Esophagus squamous epithelium (tissue), 5 donors: Measurements from ENCODE around the gene ACTR10. TPM values are rescaled to one million over a fixed set of nuclear protein-coding genes. Genes with fewer than 3 reads are reported as not detected.

Experiments
- DNase-seq: peaks from one replicate; lab custom pipeline; 2025; lab: John Stamatoyannopoulos, UW
- H3K27ac ChIP-seq, 4 donors: fragments of 200-600 bp; sonication (generic); one replicate each; pipeline ENCODE4 v1.5.1; 2016 to 2019; ENCODE audit warnings: mild to moderate bottlenecking in 1 of 4
- H3K27me3 ChIP-seq, 4 donors: fragments of 200-600 bp; sonication (generic); 1 replicate in 3 of 4; 2 replicates in 1 of 4; pipeline versions ENCODE4 v1.5.1 to v1.6.0; 2017 to 2021; ENCODE audit warnings: antibody characterized with exemption in 1 of 4
- H3K36me3 ChIP-seq, 3 donors: fragments of 200-600 bp; sonication (generic); one replicate each; pipeline ENCODE4 v1.5.1; 2016 to 2019
- H3K4me1 ChIP-seq, 3 donors: fragments of 200-600 bp; sonication (generic); one replicate each; pipeline ENCODE4 v1.5.1; 2017 to 2019
- H3K4me3 ChIP-seq, 4 donors: fragments of 200-600 bp; sonication (generic); 1 replicate in 3 of 4; 2 replicates in 1 of 4; pipeline ENCODE4 v1.5.1; 2016 to 2019; ENCODE audit warnings: mild to moderate bottlenecking in 2 of 4, moderate library complexity in 1 of 4
- H3K9me3 ChIP-seq, 3 donors: fragments of 200-600 bp; sonication (generic); one replicate each; pipeline ENCODE4 v1.5.1; 2016 to 2019
- POLR2A ChIP-seq, 4 donors: fragments of 450-650 bp; IDR thresholded peaks; one replicate each; pipeline ENCODE4 v1.6.1; 2017; ENCODE audit warnings: antibody characterized with exemption in 4 of 4, mild to moderate bottlenecking in 4 of 4, moderate library complexity in 3 of 4
- WGBS, 2 donors: methylation state at CpG; one replicate each; pipeline ENCODE4 v1.1.5; 2018; 5-methylcytosine and 5-hydroxymethylcytosine counted together
- intact Hi-C: fragments of 100-400 bp; cut with DNase I; formaldehyde crosslinking; loops from one replicate; pipeline ENCODE4 v1.15.0; 2022
- total RNA-seq, 4 donors: library from RNA; depleted of rRNA; stranded (reverse); fragments of >200 nt; gene quantifications; one replicate each; pipeline ENCODE4 v1.1.0, GENCODE V29; 2016
- TF ChIP-seq, protein P1 (sequence below), 6 experiments: fragments of 450-650 bp in 4 of 6; fragments of 200-600 bp in 2 of 6; sonication (generic) in 2 of 6; IDR thresholded peaks; one replicate each; pipeline ENCODE4 v1.5.1; 2016 to 2019; ENCODE audit warnings: antibody characterized with exemption in 6 of 6, mild to moderate bottlenecking in 4 of 6, moderate library complexity in 4 of 6
- donor health status: DM: yes; HTN: yes; CAD: no.

ACTR10 gene
- total RNA-seq, 4 donors from 2014 or later = 19.2 to 62.6 (median 39.4) TPM

DNA sequence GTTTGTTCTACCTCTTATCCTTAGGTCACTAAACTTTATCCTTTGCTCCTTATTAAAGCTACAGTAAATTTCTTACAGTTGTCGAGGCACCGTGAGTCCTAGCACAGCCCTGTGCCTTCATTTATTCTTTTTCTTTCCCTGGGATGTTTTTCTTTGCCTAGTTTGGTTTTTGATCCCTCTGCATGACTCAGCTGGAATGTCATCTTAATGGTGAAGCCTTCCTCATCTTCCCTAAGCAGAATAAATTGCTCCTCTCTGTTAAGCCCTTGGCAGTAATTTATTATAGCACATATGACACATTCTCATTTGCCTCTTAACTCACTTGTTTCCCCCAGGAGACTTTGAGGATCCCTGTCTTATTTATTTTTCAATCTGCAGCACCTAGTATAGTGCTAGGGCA lies 16.6 kb downstream of the ACTR10 start:
- intact Hi-C loops = no loop called here
- Histone ChIP-seq H3K27ac (no peak overlapping the region), H3K4me3 (no peak overlapping the region), H3K4me1 (no peaks in the 10 kb centered on the region), H3K9me3 (no peaks in the 10 kb centered on the region), H3K36me3 (peaks cover 0 to 95% (median 0%) of the 10 kb centered on the region in 3 donors), H3K27me3 (no peaks in the 10 kb centered on the region)
- WGBS, 2 donors = 82 to 93% methylated on average over 2 of the region's 2 CpGs
- DNase-seq = no peak
- TF ChIP-seq, protein P1, sequence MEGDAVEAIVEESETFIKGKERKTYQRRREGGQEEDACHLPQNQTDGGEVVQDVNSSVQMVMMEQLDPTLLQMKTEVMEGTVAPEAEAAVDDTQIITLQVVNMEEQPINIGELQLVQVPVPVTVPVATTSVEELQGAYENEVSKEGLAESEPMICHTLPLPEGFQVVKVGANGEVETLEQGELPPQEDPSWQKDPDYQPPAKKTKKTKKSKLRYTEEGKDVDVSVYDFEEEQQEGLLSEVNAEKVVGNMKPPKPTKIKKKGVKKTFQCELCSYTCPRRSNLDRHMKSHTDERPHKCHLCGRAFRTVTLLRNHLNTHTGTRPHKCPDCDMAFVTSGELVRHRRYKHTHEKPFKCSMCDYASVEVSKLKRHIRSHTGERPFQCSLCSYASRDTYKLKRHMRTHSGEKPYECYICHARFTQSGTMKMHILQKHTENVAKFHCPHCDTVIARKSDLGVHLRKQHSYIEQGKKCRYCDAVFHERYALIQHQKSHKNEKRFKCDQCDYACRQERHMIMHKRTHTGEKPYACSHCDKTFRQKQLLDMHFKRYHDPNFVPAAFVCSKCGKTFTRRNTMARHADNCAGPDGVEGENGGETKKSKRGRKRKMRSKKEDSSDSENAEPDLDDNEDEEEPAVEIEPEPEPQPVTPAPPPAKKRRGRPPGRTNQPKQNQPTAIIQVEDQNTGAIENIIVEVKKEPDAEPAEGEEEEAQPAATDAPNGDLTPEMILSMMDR (IDR thresholded peaks at IDR 0.05) = no peak
- no peak for TF ChIP-seq POLR2A (IDR thresholded peaks at IDR 0.05)

DNA sequence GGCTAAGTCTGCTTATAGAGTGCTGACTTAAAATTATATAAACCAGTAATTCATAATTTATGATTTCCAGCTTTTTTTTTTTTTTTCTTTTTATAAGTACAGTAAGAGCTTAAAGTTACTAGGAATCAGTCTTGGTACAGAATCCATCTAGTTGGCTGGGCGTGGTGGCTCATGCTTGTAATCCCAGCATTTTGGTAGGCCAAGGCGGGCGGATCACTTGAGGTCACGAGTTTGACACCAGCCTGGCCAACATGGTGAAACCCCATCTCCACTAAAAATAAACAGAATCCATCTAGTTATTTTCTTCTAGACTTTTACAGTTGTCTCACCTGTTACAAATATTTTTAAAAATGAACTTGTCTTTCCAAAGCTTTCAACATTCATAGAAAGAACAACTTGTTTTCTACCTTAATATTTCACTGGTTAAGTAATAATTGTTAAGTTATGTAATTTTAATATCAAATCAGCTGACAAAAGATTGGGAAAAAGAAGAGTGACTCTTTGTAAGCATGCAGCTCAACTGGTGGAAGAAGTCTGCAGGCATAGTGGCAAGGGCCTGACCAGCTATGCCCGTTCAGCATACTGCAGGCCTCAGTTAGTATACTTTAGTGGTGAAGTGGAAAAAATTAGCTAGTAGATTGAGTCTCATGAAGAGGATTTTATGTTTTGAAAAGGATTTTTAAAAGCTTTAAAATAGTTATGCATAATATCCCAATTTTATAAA lies 27.3 kb downstream of the ACTR10 start:
- DNase-seq = no peak
- TF ChIP-seq, protein P1 (IDR thresholded peaks at IDR 0.05) = no peak
- no peak for TF ChIP-seq POLR2A (IDR thresholded peaks at IDR 0.05)
- Histone ChIP-seq H3K36me3 (peaks cover 0 to 83% (median 8%) of the 10 kb centered on the region in 3 donors), H3K27me3 (no peaks in the 10 kb centered on the region), H3K9me3 (no peaks in the 10 kb centered on the region), H3K4me1 (no peaks in the 10 kb centered on the region), H3K4me3 (no peak overlapping the region), H3K27ac (no peak overlapping the region)
- WGBS, 2 donors = 91 to 94% methylated on average over 5 of the region's 5 CpGs
- intact Hi-C loops = no loop called here

DNA sequence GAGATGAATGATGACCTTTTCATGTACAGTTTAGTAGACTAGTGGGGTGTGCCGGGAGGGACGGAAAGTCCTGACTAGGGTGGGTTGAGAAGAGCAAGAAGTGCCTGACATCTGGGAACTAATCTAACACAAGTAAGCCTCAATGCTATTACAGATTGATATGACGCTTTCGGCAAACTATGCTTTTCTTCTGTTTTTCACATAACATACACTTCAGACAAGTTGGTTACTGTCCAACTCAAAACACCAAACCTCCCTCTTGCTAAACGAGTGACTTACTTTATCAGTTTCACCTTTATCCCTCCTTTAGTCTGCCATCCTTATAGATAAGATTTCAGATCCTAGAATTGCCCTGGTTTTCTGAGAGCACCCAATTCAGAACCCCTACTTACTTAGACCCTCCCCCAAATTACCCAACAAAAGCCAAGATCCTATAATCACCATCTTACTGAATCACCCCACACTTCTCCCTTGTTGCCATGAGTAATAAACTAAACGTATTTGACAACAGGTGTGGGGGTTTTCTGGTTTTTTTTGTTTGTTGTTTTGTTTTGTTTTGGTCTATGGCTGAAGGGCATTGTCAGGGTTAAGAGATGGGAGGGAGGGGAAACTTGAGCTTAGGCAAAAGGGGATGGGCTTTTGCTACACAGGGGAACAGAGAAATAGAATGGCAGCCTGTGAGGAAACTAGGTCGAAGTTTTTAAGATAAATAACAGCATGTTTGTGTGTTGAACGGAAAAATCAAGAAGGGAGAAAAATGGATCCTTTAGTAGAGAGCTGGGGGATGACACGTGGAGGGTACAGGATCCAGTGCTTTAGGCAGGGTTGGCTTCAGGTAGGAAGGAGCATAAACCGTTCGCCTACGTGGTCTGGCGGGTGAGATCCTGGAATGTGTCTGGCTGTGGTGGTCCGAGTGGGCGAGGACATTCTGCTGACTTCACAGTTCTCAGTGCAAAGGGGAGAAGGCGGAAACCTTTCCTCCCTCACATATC lies 38.6 kb downstream of the ACTR10 start:
- Histone ChIP-seq H3K27ac (peak overlapping the region; percentile 61 to 90 (median 84)), H3K4me3 (peak overlapping the region; percentile 36 to 68 (median 62)), H3K36me3 (peaks cover 0 to 13% (median 0%) of the 10 kb centered on the region in 3 donors), H3K27me3 (no peaks in the 10 kb centered on the region), H3K9me3 (no peaks in the 10 kb centered on the region), H3K4me1 (peaks cover 0 to 25% (median 1%) of the 10 kb centered on the region in 3 donors)
- 37 to 46% methylated on average over 16 of the region's 16 CpGs for WGBS, 2 donors
- no peak for DNase-seq
- no peak for TF ChIP-seq POLR2A (IDR thresholded peaks at IDR 0.05)
- TF ChIP-seq, protein P1 (IDR thresholded peaks at IDR 0.05) = no peak
- intact Hi-C loops = no loop called here

DNA sequence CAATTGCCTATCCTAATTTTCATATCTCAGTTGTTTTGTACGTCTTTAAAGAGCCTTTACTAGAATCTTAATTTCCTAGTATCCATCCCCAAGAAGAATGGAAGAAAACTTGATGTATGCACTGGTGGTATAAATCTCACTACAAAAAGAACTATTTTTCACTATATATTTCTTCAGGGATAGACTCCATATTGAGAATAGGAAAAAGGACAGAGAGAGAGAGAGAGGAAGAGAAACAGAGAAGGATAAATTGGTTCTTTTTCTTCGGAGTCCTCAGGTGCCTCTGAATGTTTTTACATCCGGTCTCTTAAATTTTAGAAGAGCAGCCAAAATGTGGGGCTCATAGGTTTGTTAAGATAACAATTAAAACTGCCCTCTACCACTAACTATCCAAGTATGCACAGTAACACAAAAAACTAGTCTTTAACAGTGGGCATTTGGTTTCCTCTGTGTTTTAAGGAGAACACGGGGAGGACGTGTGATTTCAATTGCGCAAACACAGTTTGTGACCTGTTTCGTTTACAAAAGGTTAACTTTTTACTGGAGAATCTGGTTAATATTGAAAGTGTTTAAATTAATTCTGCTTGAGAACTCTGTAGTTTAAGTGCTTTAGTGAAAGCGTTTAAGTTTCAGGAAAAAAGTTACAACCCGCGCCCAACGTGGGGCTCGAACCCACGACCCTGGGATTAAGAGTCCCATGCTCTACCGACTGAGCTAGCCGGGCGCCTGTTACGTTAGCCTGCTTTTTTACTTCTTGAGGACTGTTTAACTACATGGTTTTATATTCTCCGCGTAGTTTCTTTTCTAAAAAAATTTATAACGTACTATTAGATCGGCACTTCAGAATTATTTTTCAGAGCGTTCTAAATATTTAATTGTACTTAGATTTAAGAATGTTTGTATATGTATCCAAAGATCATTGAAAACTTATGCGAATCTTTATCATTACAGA lies 39.6 kb downstream of the ACTR10 start:
- H3K4me1 ChIP-seq = peaks cover 0 to 29% (median 4%) of the 10 kb centered on the region in 3 donors
- intact Hi-C loops = no loop called here

More for the DNA sequence above, 39.6 kb downstream of the ACTR10 start:
- no peak for TF ChIP-seq POLR2A (IDR thresholded peaks at IDR 0.05)
- TF ChIP-seq, protein P1 (IDR thresholded peaks at IDR 0.05) = no peak
- H3K27ac ChIP-seq = peak overlapping the region; percentile 61 to 90 (median 84)
- no peaks in the 10 kb centered on the region for H3K27me3 ChIP-seq
- peaks cover 0 to 6% (median 0%) of the 10 kb centered on the region in 3 donors for H3K36me3 ChIP-seq
- H3K9me3 ChIP-seq = no peaks in the 10 kb centered on the region
- WGBS, 2 donors = 2% methylated on average over 23 of the region's 23 CpGs
- H3K4me3 ChIP-seq = peak overlapping the region; percentile 36 to 68 (median 62)
- no peak for DNase-seq
